Measurements from ENCODE around the gene LMX1A.

GRCh38 chr1:165225062-165225461 lies 131.5 kb downstream of the LMX1A start:
- TF ChIP-seq CTCF (IDR thresholded peaks at IDR 0.05) (no peak), ZFX (IDR thresholded peaks at IDR 0.05; ENCODE audit: borderline replicate concordance) (no peak)

Data from 22Rv1 (cell line).